LHCN-M2 (cell line): Measurements from ENCODE around the gene KLK12. TPM values are rescaled to one million over a fixed set of nuclear protein-coding genes. Genes with fewer than 3 reads are reported as not detected.
A peak's percentile ranks its signal among the peaks of the same experiment; 100 is the strongest.
"Not testable (repeated sequence)": the region's sequence is repeated elsewhere in the genome, so short reads cannot be mapped to it uniquely, and the experiment has no call there.

Experiments used
- DNase-seq: peaks from one replicate; pipeline ENCODE4 v3.0.0-alpha.2; 2012; ENCODE audit warnings: low read depth
- total RNA-seq: library from RNA; depleted of rRNA; stranded (reverse); fragments of >200 nt; gene quantifications from 2 replicates; pipeline ENCODE4 v1.2.3, GENCODE V29; 2014

KLK12 gene
- total RNA-seq, 1 experiment from 2014 or later = not detected

- peak; percentile 20 for DNase-seq
These were observed 17.8 kb downstream of the KLK12 start for GRCh38 chr19:51016798-51017683.

GRCh38 chr19:51015691-51016267 is 19.0 kb downstream of the KLK12 start:
- DNase-seq = no peak

GRCh38 chr19:51014242-51014641 is 20.6 kb downstream of the KLK12 start:
- DNase-seq = no peak

- DNase-seq = no peak
These were observed 22.1 kb downstream of the KLK12 start for GRCh38 chr19:51012661-51013190.

- no peak for DNase-seq
These were observed 24.6 kb downstream of the KLK12 start for GRCh38 chr19:51010066-51010795.

GRCh38 chr19:51009061-51009891 is 25.5 kb downstream of the KLK12 start:
- DNase-seq = no peak

- no peak for DNase-seq
These were observed 27.3 kb downstream of the KLK12 start for GRCh38 chr19:51007488-51007887.

GRCh38 chr19:51006406-51006805 is 28.4 kb downstream of the KLK12 start:
- no peak for DNase-seq

GRCh38 chr19:51005248-51005647 is 29.6 kb downstream of the KLK12 start:
- no peak for DNase-seq

GRCh38 chr19:51003316-51003715 is 31.5 kb downstream of the KLK12 start:
- DNase-seq = no peak

- peak; percentile 2 for DNase-seq
These were observed 32.1 kb downstream of the KLK12 start for GRCh38 chr19:51002542-51003311.

- no peak for DNase-seq
These were observed 32.7 kb downstream of the KLK12 start for GRCh38 chr19:51002089-51002532.

GRCh38 chr19:51001515-51001914 is 33.3 kb downstream of the KLK12 start, which contains the start of gene KLK8:
KLK8 (minus strand) TSS chr19:51001604; CDS start chr19:51001167, 437 bp downstream.
- DNase-seq = no peak

- DNase-seq = no peak
These were observed 33.8 kb downstream of the KLK12 start for GRCh38 chr19:51000981-51001380.

- DNase-seq = no peak
These were observed 34.4 kb downstream of the KLK12 start for GRCh38 chr19:51000426-51000825.

GRCh38 chr19:50998686-50999085 is 36.1 kb downstream of the KLK12 start:
- no peak for DNase-seq

GRCh38 chr19:50998061-50998460 is 36.7 kb downstream of the KLK12 start:
- DNase-seq = no peak

- DNase-seq = no peak
These were observed 40.7 kb downstream of the KLK12 start for GRCh38 chr19:50994129-50994528.

GRCh38 chr19:50992666-50993035 is 42.2 kb downstream of the KLK12 start:
- DNase-seq = no peak

- DNase-seq = not testable (repeated sequence)
These were observed 50.4 kb downstream of the KLK12 start for GRCh38 chr19:50984416-50984815.
